Measurements from ENCODE around the gene SCRT2. TPM values are rescaled to one million over a fixed set of nuclear protein-coding genes. Genes with fewer than 3 reads are reported as not detected.

The SCRT2 gene
- total RNA-seq, 1 experiment from 2014 or later, result not detected

GRCh38 chr20:669573-669972, 6.0 kb downstream of the SCRT2 start (continued):
- no peak for TF ChIP-seq CTCF (IDR thresholded peaks at IDR 0.05 in 2 of 3, conservative IDR thresholded peaks at IDR 0.05 in 1 of 3; ENCODE audit: borderline replicate concordance in 1 of 3, insufficient read depth in 1 of 3, low read depth in 2 of 3, low read length in 2 of 3)
- TF ChIP-seq POLR2A (IDR thresholded peaks at IDR 0.05; ENCODE audit: borderline replicate concordance, extremely low read depth, insufficient read depth, insufficient read length), result no peak
- no peak for TF ChIP-seq ZFX (IDR thresholded peaks at IDR 0.05)
- no peak for TF ChIP-seq FOSL1 (IDR thresholded peaks at IDR 0.05; ENCODE audit: low read depth)
- TF ChIP-seq ZNF274 (IDR thresholded peaks at IDR 0.05; ENCODE audit: low read depth, low read length), result no peak
- TF ChIP-seq EZH2phosphoT487 (IDR thresholded peaks at IDR 0.05; ENCODE audit: borderline replicate concordance), result no peak
- TF ChIP-seq EZH2 (IDR thresholded peaks at IDR 0.05), result no peak
- TF ChIP-seq YY1 (IDR thresholded peaks at IDR 0.05; ENCODE audit: extremely low read depth, insufficient replicate concordance, low read depth, low read length), result no peak
- no peak for TF ChIP-seq MAX (IDR thresholded peaks at IDR 0.05)

GRCh38 chr20:668638-669037, 7.0 kb downstream of the SCRT2 start:
- no TSS peak for BruUV-seq (replicated peaks)
- ATAC-seq, result no peak
- POLR2A ChIA-PET, result no interaction called here

More at GRCh38 chr20:668638-669037, 7.0 kb downstream of the SCRT2 start:
- intact Hi-C loops (cut with micrococcal nuclease), result loop anchor here (5.0 kb wide), 1 partner anchor 316 kb away; no protein-coding TSS in a partner anchor
- H3K4me1 ChIP-seq (ENCODE audit: control insufficient read depth in 1 of 2, insufficient read depth in 2 of 2, low read length in 2 of 2), result peaks cover 9 to 10% of the 10 kb centered on the region in 2 experiments; a peak in 3 of 4 replicates
- no peaks in the 10 kb centered on the region for H3K9me2 ChIP-seq (ENCODE audit: insufficient read depth)
- H3K36me3 ChIP-seq (ENCODE audit: control insufficient read depth in 1 of 2, insufficient read depth in 2 of 2, low read length in 2 of 2), result no peaks in the 10 kb centered on the region
- H3K27me3 ChIP-seq (ENCODE audit: insufficient read depth, low read length), result peaks cover 7% of the 10 kb centered on the region
- TF ChIP-seq YY1 (IDR thresholded peaks at IDR 0.05; ENCODE audit: extremely low read depth, insufficient replicate concordance, low read depth, low read length), result no peak
- TF ChIP-seq TCF7L2 (IDR thresholded peaks at IDR 0.05; ENCODE audit: borderline replicate concordance, extremely low read depth, insufficient read depth, insufficient read length), result no peak
- no peak for TF ChIP-seq ZNF274 (IDR thresholded peaks at IDR 0.05; ENCODE audit: low read depth, low read length)
- TF ChIP-seq CEBPB (IDR thresholded peaks at IDR 0.05; ENCODE audit: low read depth), result no peak
- TF ChIP-seq CBX3 (IDR thresholded peaks at IDR 0.05; ENCODE audit: low read depth), result no peak
- no peak for TF ChIP-seq SIN3A (IDR thresholded peaks at IDR 0.05; ENCODE audit: low read depth)
- TF ChIP-seq POLR2A (IDR thresholded peaks at IDR 0.05; ENCODE audit: borderline replicate concordance, extremely low read depth, insufficient read depth, insufficient read length), result no peak
- no peak for TF ChIP-seq RAD21 (IDR thresholded peaks at IDR 0.05; ENCODE audit: low read depth)
- no peaks in the 10 kb centered on the region for H3K9me3 ChIP-seq (ENCODE audit: control insufficient read depth in 1 of 2, insufficient read depth in 1 of 2, low read depth in 1 of 2, low read length in 2 of 2)
- RAD21 ChIA-PET (ENCODE audit: low non-redundant PET in 1 of 2, low total read pairs in 2 of 2, uncharacterized antibody in 2 of 2, unreplicated experiment in 2 of 2), result no interaction called here
- H3K4me3 ChIP-seq (replicated peaks in 1 of 2; ENCODE audit: low read depth in 1 of 2, low read length in 2 of 2), result no peak overlapping the region
- CTCF ChIA-PET, result interaction anchor here (1.1 to 1.8 kb wide), 4 partner anchors 21 to 100 kb away, joined by 3 to 7 read pairs (median 4); partner anchors contain the start of gene SLC52A3
- no peak overlapping the region for H3K4me2 ChIP-seq (ENCODE audit: low read length)
- no peak overlapping the region for H2AFZ ChIP-seq (ENCODE audit: low read depth, low read length, poor library complexity, severe bottlenecking)
- H3K27ac ChIP-seq (ENCODE audit: low read depth, low read length), result no peak overlapping the region
- DNase-seq (ENCODE audit: low read depth, low spot score), result no peak
- H4K20me1 ChIP-seq (ENCODE audit: insufficient read depth), result no peaks in the 10 kb centered on the region
- no peaks in the 10 kb centered on the region for H3K79me2 ChIP-seq (ENCODE audit: insufficient read depth, low read length)
- H3K9ac ChIP-seq (ENCODE audit: low read length), result no peak overlapping the region

All from HCT116 (cell line).